Left ventricle myocardium superior (tissue), 1 donor: ENCODE data around the gene ARHGDIG. TPM values are rescaled to one million over a fixed set of nuclear protein-coding genes. Genes with fewer than 3 reads are reported as not detected.
"Not testable (repeated sequence)": the region's sequence is repeated elsewhere in the genome, so short reads cannot be mapped to it uniquely, and the experiment has no call there.

Source experiments
- ATAC-seq: fragments of 200-7000 bp; cut with Tn5 transposase; one replicate; pipeline ENCODE4 v1.9.1; 2020; ENCODE audit warnings: mild to moderate bottlenecking, moderate library complexity
- DNase-seq: peaks from one replicate; pipeline ENCODE4 v3.0.0-alpha.2; 2020
- intact Hi-C: fragments of 100-400 bp; cut with micrococcal nuclease; formaldehyde crosslinking; loops from one replicate; pipeline ENCODE4 v1.11.0; 2022
- total RNA-seq: library from RNA; stranded (reverse); fragmentation: NEBNext Ultra II Directional; extraction: Animal tissue kit (Norgen Biotek cat#: 25700); gene quantifications from one replicate; pipeline ENCODE4 v1.2.1, GENCODE V29; 2021
- donor health status: DM: no; HTN: yes; CAD: no; lungs with severe emphysema.

Gene ARHGDIG
- total RNA-seq, 1 donor from 2014 or later, result 14.9 TPM

- ATAC-seq, result no peak
- no peak for DNase-seq
- intact Hi-C loops, result no loop called here
These were observed 18.2 kb upstream of the ARHGDIG start for GRCh38 chr16:262121-262745.

DNA sequence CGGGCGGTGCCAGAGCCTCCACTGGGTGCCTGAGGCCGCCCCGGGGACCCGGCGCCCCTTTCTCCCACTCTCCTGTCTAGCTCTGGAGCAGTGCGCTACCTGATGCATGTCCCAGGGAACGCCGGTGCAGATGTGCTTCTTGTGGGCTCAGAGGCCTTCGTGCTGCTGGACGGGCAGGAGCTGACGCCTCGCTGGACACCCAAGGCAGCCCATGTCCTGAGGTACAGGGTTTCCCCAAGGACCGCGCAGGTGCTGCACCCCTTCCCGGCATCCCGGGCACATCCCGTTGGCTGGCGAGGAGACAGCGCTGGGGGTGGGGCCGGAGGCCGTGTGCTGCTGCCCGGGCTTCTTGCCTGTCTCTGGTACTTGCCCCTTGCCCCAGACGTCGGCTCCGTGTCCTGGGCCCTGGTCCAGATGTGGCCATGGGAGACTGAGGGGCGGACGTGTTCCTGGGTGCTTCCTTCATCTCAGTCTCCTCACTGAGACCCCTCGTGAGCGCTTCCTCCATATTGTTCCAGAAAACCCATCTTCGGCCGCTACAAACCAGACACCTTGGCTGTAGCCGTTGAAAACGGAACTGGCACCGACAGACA is 17.1 kb upstream of the ARHGDIG start:
- ATAC-seq, result no peak
- intact Hi-C loops, result no loop called here
- no peak for DNase-seq

DNA sequence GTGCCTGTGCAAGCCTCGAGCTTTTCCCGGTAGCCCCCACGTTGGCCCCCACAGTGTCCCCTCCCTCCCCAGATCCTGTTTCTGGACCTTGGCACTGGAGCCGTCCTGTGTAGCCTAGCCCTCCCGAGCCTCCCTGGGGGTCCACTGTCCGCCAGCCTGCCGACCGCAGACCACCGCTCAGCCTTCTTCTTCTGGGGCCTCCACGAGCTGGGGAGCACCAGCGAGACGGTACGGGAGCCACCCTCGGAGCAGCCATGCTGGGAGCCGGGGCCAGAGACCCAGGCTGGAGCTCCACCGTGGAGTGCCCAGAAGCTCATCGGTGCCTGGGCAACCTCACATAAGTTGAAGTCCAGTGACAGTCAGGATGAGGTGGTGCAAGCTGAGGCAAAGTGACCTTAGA is 16.4 kb upstream of the ARHGDIG start:
- intact Hi-C loops, result no loop called here
- DNase-seq (no peak), ATAC-seq (no peak)

DNA sequence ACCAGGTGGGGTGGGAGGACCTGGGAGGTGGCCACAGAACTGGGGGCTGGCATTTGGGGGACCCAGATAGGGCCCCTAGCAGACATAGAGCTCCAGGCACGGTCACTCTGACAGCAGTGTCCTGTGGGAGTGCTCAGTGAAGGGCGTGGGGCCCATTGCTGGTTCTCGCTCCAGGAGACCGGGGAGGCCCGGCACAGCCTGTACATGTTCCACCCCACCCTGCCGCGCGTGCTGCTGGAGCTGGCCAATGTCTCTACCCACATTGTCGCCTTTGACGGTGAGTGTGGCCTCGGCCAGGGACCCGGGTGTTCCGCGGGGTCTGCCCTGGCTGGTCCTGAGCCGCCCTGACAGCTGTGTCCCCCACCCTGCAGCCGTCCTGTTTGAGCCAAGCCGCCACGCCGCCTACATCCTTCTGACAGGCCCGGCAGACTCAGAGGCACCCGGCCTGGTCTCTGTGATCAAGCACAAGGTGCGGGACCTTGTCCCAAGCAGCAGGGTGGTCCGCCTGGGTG is 15.9 kb upstream of the ARHGDIG start:
- no peak for ATAC-seq
- DNase-seq, result no peak
- intact Hi-C loops, result no loop called here

DNA sequence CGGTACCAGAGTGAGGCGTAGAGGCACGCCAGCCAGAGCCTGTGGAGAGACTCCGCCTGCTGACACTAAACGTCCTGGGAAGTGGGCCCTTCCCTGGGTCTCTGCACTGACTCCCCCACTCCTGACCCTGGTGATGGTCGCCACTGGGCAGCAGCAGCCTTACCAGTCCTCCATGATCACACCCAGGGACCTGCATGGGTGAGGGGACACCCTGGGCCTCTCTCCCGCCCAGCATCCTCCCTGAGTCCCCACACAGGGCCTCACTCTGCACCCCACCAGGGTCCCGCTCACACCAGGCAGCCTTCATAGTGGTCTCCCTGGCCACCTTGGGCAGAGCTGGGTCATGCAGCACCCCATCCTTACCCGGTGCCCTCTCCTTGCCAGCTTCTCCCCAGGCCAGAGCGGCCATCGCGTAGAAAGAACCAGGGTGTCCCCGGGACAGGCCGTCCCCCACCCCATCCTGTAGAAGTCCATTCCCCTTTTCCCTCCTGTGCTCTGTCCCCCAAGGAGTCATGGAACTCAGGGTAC is 15.3 kb upstream of the ARHGDIG start:
- DNase-seq (no peak), ATAC-seq (no peak)
- intact Hi-C loops, result no loop called here

DNA sequence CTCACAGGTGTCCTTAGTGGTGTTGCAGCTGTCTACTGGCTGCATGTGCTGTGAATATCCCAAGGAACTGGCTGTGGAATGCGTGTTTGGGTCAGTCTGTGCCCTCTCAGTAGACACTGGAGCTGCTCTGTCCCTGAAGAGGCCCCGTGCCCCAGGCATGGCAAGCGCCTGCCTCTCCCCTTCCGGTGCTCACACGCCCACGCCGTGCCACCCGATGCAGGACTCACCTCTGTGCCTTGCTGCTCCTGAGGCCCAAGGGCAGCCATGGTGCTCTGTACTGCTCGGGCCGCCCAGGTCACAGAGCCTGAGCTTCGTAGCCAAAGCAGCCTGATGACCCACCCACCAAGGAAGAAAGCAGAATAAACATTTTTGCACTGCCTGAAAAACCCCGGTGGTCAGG is 14.7 kb upstream of the ARHGDIG start:
- ATAC-seq (no peak), DNase-seq (no peak)
- intact Hi-C loops, result no loop called here

DNA sequence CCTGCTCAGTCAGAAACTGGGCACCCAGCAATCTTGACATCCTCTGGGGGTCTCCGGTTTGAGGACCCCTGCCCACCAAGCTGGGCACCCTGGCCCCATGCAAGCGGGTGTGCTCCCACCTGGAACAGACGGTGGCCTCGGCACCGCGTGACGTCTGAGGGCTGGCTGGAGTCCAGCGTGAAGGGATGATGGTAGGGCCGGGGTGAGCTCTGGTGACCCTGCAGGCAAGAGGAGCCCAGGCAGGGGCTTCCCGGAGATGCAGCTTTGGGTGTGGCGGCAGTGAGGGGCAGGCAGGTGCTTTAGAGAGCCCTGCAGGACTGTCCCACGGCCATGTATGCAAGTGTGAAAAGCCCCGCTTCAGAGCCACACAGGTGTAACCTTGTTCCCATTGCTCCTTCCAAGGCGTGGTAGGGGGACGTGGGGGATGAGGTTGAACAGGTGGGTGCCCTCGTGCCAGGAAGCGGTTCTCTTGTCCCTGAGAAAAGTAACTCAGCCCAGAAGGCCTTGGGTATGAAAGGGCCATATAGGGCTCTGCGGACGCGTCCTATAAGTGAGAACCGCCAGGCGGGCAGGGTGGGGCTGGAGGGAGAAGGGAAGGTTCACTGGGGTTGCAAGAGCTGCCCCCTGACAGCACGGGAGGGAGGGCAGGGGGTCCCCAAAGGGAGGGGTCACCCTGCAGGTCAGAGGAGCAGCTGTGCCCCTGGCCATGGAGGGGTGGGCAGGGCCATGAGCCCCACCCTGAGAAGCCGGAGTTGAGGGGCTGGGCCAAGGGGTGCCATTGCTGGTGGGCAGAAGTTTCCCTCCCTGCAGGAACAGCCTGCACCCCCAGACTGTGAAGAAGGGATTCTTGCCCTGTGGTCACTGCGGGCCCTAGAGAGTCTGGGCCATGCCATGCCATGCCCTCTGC is 13.9 kb upstream of the ARHGDIG start:
- peak; percentile 8 for ATAC-seq
- DNase-seq, result no peak
- intact Hi-C loops, result no loop called here

DNA sequence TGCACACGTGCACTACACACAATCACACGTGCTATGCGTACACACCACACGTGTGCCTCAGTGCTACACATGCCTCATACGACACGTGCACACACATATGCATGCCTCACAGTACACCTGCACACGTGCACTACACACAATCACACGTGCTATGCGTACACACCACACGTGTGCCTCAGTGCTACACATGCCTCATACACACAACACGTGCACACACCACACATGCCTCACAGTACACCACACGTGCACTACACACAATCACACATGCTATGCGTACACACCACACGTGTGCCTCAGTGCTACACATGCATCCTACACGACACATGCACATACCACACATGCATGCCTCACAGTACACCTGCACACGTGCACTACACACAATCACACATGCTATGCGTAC is 12.8 kb upstream of the ARHGDIG start:
- intact Hi-C loops, ATAC-seq, DNase-seq: not testable (repeated sequence)

- ATAC-seq (no peak), DNase-seq (no peak)
- intact Hi-C loops, result no loop called here
These were observed 12.0 kb upstream of the ARHGDIG start for GRCh38 chr16:268141-269053.

GRCh38 chr16:269061-269796 is 11.2 kb upstream of the ARHGDIG start:
- DNase-seq, result no peak
- intact Hi-C loops, result no loop called here
- ATAC-seq, result no peak

DNA sequence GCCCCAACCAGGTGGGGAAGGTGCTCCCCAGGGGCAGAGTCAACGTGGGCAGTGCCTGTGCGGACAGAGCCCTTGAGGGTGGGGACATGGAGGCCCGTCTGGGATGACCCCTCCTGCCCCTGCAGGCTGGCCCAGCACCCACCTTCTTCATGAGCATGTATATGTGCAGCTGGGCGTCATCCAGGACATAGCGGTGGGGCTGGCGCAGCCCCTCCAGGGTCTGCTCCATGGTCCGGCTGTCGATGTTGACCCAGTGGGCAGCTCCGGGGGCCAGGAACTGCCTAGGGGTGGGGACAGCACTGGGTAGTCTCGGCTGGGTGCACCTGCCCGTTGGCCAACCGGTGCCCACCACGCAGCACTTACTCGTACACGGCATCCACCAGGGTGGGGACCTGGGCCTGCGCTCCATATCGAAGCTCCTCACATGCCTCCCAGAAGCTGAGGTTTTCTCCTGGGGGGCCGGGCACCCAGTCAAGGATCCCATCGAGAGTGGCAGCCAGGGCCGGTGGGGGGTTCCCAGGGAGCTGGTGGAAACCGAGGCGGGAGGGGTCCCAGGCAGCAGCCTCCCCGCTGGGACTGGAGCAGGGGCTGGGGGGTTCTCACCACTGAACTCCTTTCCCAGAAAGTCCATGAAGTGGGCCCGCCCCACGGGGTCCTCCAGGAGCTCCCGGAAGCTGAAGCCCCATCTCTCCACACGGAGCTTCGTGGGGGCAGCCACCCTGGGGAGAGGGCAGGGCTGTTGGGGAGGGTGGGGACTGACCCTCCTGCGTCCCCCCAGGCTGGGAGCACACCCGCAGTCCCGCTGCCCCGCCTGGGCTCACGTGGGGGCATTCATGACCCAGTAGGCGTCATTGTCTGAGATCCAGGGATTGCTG is 9.8 kb upstream of the ARHGDIG start:
- DNase-seq (no peak), ATAC-seq (no peak)
- intact Hi-C loops, result no loop called here

- no peak for DNase-seq
- intact Hi-C loops, result no loop called here
- ATAC-seq, result no peak
These were observed 7.5 kb upstream of the ARHGDIG start for GRCh38 chr16:272633-273546.

- intact Hi-C loops, result no loop called here
- DNase-seq (no peak), ATAC-seq (no peak)
These were observed 6.6 kb upstream of the ARHGDIG start for GRCh38 chr16:273547-274421.

DNA sequence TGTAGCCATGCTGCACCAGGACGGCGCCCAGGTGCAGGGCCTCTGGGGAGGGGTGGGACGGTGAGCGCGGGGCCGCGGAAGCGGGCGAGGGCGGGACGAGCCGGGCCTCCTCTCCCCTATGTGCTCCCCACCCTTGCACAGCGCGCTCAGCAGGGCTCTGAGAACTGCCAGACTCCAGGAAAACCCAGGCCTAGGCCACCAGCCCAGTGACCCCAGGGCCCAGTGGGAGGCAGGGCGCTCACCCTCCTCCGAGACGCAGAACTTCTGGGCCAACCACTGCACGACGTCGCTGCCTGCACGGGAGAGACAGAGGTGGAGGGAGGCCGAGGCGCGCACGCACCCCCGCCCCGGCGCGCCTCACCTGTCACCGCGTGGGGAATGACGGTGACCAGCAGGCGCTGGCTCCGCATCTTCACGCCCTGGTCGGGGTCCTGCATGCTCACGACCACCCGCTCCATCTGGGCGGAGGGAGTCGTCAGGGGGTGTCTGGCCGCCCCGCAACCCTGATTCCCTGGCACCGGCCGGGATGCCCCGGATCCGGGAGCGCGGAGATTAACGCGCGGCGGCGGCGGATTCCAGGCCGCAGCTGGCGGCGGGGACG is 5.2 kb upstream of the ARHGDIG start:
- intact Hi-C loops, result no loop called here
- ATAC-seq (peak; percentile 29), DNase-seq (no peak)

- intact Hi-C loops, result no loop called here
- DNase-seq, result peak; percentile 60
- peak; percentile 54 for ATAC-seq
These were observed 4.6 kb upstream of the ARHGDIG start, which contains the start of gene RGS11 for GRCh38 chr16:275786-276232. Gene RGS11 (minus strand): TSS chr16:275944. CDS start chr16:275911, 33 bp downstream.
